H1 (cell line): ENCODE data around the gene ERC1. TPM values are rescaled to one million over a fixed set of nuclear protein-coding genes. Genes with fewer than 3 reads are reported as not detected.

Experiments
- CTCF ChIA-PET: fragments of 300-600 bp; sonication (Branson Sonifier 250); formaldehyde crosslinking; loops from one replicate; lab custom pipeline; 2021; ENCODE audit not compliant: partially characterized antibody; lab: Charles Lee
- POLR2A ChIA-PET: fragments of 300-600 bp; sonication (Branson Sonifier 250); formaldehyde crosslinking; loops from one replicate; lab custom pipeline; 2021; ENCODE audit warnings: inconsistent platforms; ENCODE audit not compliant: partially characterized antibody; lab: Charles Lee
- DNase-seq, 2 experiments: peaks; one replicate each; pipeline versions ENCODE4 v3.0.0 to v3.0.0-alpha.2; 2010 to 2022; ENCODE audit warnings: low spot score in 2 of 2, low read depth in 1 of 2, mixed read lengths in 1 of 2
- FAIRE-seq: peaks from 2 replicates; lab custom pipeline; 2011; peaks lifted over from hg19 to GRCh38; lab: Jason Lieb, UNC
- H2AFZ ChIP-seq: 2 replicates; pipeline ENCODE4 v1.8.1; 2012; ENCODE audit warnings: low read length, inconsistent platforms
- H2AK5ac ChIP-seq: 2 replicates; pipeline ENCODE4 v1.6.1; 2013; ENCODE audit warnings: low read depth, low read length
- H2BK120ac ChIP-seq: replicated peaks from 2 replicates; pipeline ENCODE3; 2013; ENCODE audit warnings: low read depth, low read length, inconsistent platforms
- H2BK12ac ChIP-seq: 2 replicates; pipeline ENCODE4 v1.6.1; 2013; ENCODE audit warnings: low read depth, low read length
- H2BK15ac ChIP-seq: 2 replicates; pipeline ENCODE4 v1.6.1; 2013; ENCODE audit warnings: low read length
- H2BK20ac ChIP-seq: 2 replicates; pipeline ENCODE4 v1.6.1; 2013; ENCODE audit warnings: low read length
- H2BK5ac ChIP-seq: 2 replicates; pipeline ENCODE4 v1.6.1; 2013; ENCODE audit warnings: low read depth, low read length
- H3K14ac ChIP-seq: 2 replicates; pipeline ENCODE4 v1.6.1; 2013; ENCODE audit warnings: inconsistent platforms; ENCODE audit not compliant: insufficient read length
- H3K18ac ChIP-seq: 2 replicates; pipeline ENCODE4 v1.6.1; 2013; ENCODE audit warnings: low read length; ENCODE audit errors: extremely low read depth
- H3K23ac ChIP-seq: 2 replicates; pipeline ENCODE4 v1.6.1; 2013; ENCODE audit warnings: inconsistent platforms; ENCODE audit not compliant: insufficient read length
- H3K23me2 ChIP-seq: 2 replicates; pipeline ENCODE4 v1.6.1; 2013; ENCODE audit warnings: low read depth, low read length
- H3K27ac ChIP-seq: 2 replicates; pipeline ENCODE4 v1.6.1; 2011; ENCODE audit warnings: low read depth, low read length, inconsistent platforms
- H3K27me3 ChIP-seq, 4 experiments: replicated peaks in 1 of 4; 1 replicate in 1 of 4; 2 replicates in 3 of 4; pipeline versions ENCODE4 v1.6.1 to v1.8.1; 2011 to 2013; ENCODE audit warnings: low read length in 3 of 4, mild to moderate bottlenecking in 3 of 4, inconsistent platforms in 2 of 4, mixed read lengths in 2 of 4, moderate library complexity in 1 of 4; ENCODE audit not compliant: control insufficient read depth in 3 of 4, insufficient read depth in 3 of 4; ENCODE audit errors: extremely low read depth in 1 of 4
- H3K36me3 ChIP-seq, 4 experiments: 2 replicates each; pipeline versions ENCODE4 v1.6.1 to v1.8.1; 2011 to 2013; ENCODE audit warnings: mild to moderate bottlenecking in 4 of 4, low read length in 3 of 4, moderate library complexity in 2 of 4, control low read depth in 1 of 4, inconsistent platforms in 1 of 4; ENCODE audit not compliant: insufficient read depth in 4 of 4, control insufficient read depth in 2 of 4
- H3K4ac ChIP-seq: replicated peaks from 2 replicates; pipeline ENCODE3; 2013; ENCODE audit warnings: low read length, low read depth, mixed read lengths, inconsistent platforms; ENCODE audit not compliant: insufficient read length
- H3K4me1 ChIP-seq, 4 experiments: replicated peaks in 1 of 4; 1 replicate in 1 of 4; 2 replicates in 3 of 4; pipeline versions ENCODE4 v1.6.1 to v1.8.1; 2011 to 2013; ENCODE audit warnings: low read length in 3 of 4, inconsistent platforms in 2 of 4, mixed read lengths in 1 of 4; ENCODE audit not compliant: insufficient read depth in 4 of 4, control insufficient read depth in 3 of 4
- H3K4me2 ChIP-seq, 2 experiments: 2 replicates each; pipeline versions ENCODE4 v1.6.1 to v1.8.1; 2011 to 2013; ENCODE audit warnings: low read depth in 2 of 2, low read length in 2 of 2, control low read depth in 1 of 2, inconsistent platforms in 1 of 2, mild to moderate bottlenecking in 1 of 2; ENCODE audit not compliant: insufficient read depth in 1 of 2
- H3K4me3 ChIP-seq, 4 experiments: fragments of 200-600, 300-600 bp in 1 of 4; sonication (generic), shearing (Covaris generic), sonication (Bioruptor Twin) in 1 of 4; 2 replicates each; pipeline versions ENCODE4 v1.5.1 to v1.8.1; 2011 to 2016; ENCODE audit warnings: low read length in 4 of 4, low read depth in 3 of 4, control low read depth in 2 of 4, inconsistent platforms in 2 of 4, mild to moderate bottlenecking in 2 of 4, mixed read lengths in 1 of 4, moderate library complexity in 1 of 4; ENCODE audit not compliant: insufficient read depth in 2 of 4; ENCODE audit errors: extremely low read depth in 1 of 4
- H3K56ac ChIP-seq: replicated peaks from 2 replicates; pipeline ENCODE3; 2013; ENCODE audit warnings: low read depth, mild to moderate bottlenecking, mixed read lengths, low read length, inconsistent platforms; ENCODE audit not compliant: insufficient read length
- H3K79me1 ChIP-seq: 2 replicates; pipeline ENCODE4 v1.6.1; 2013; ENCODE audit warnings: low read depth, low read length, control low read depth
- H3K79me2 ChIP-seq, 2 experiments: 2 replicates each; pipeline versions ENCODE4 v1.6.1 to v1.8.1; 2012 to 2013; ENCODE audit warnings: low read length in 2 of 2, mild to moderate bottlenecking in 2 of 2, inconsistent platforms in 1 of 2; ENCODE audit not compliant: insufficient read depth in 2 of 2, control insufficient read depth in 1 of 2
- H3K9ac ChIP-seq, 4 experiments: replicated peaks in 1 of 4; 1 replicate in 1 of 4; 2 replicates in 3 of 4; pipeline versions ENCODE4 v1.6.1 to v1.8.1; 2011 to 2013; ENCODE audit warnings: low read depth in 3 of 4, low read length in 3 of 4, control low read depth in 2 of 4, mild to moderate bottlenecking in 2 of 4, moderate library complexity in 2 of 4, inconsistent platforms in 1 of 4; ENCODE audit errors: extremely low read depth in 1 of 4
- H3K9me3 ChIP-seq, 2 experiments: 2 replicates each; pipeline versions ENCODE4 v1.6.1 to v1.8.1; 2012 to 2013; ENCODE audit warnings: mild to moderate bottlenecking in 2 of 2, moderate library complexity in 2 of 2, control low read depth in 1 of 2, inconsistent platforms in 1 of 2, low read depth in 1 of 2, low read length in 1 of 2, mixed read lengths in 1 of 2; ENCODE audit not compliant: insufficient read depth in 2 of 2
- H4K20me1 ChIP-seq, 2 experiments: replicated peaks in 1 of 2; 2 replicates each; pipeline versions ENCODE3 to v1.8.1; 2011 to 2013; ENCODE audit warnings: inconsistent platforms in 2 of 2, low read length in 2 of 2, mild to moderate bottlenecking in 1 of 2; ENCODE audit not compliant: insufficient read depth in 2 of 2, control insufficient read depth in 1 of 2
- H4K5ac ChIP-seq: 2 replicates; pipeline ENCODE4 v1.6.1; 2013; ENCODE audit warnings: low read length, low read depth, mixed read lengths, inconsistent platforms; ENCODE audit not compliant: insufficient read length
- H4K8ac ChIP-seq: 2 replicates; pipeline ENCODE4 v1.8.0; 2013; ENCODE audit warnings: mild to moderate bottlenecking, moderate library complexity, low read length, inconsistent platforms; ENCODE audit not compliant: insufficient read depth; ENCODE audit errors: extremely low read depth
- H4K91ac ChIP-seq: replicated peaks from 2 replicates; pipeline ENCODE3; 2013; ENCODE audit warnings: low read length, mixed read lengths, inconsistent platforms; ENCODE audit not compliant: insufficient read length
- CBX5 ChIP-seq: fragments of 300-800, 300-1000 bp; sonication (generic); IDR thresholded peaks from 2 replicates; pipeline ENCODE4 v1.7.1; 2016; ENCODE audit warnings: antibody characterized with exemption, low read length, low read depth
- CHD1 ChIP-seq: IDR thresholded peaks from 2 replicates; pipeline ENCODE4 v1.6.1; 2012; ENCODE audit warnings: low read depth, low read length, improper control_type of control experiment
- CTCF ChIP-seq, 3 experiments: IDR thresholded peaks; 1 replicate in 2 of 3; 2 replicates in 1 of 3; pipeline versions ENCODE4 v1.5.1 to v1.6.1; 2011; ENCODE audit warnings: low read length in 3 of 3, mild to moderate bottlenecking in 3 of 3, inconsistent platforms in 2 of 3, low read depth in 1 of 3, moderate library complexity in 1 of 3; ENCODE audit not compliant: insufficient read depth in 1 of 3; ENCODE audit errors: control extremely low read depth in 1 of 3
- EP300 ChIP-seq, 2 experiments: IDR thresholded peaks; 1 replicate in 1 of 2; 2 replicates in 1 of 2; pipeline ENCODE4 v1.6.1; 2011 to 2012; ENCODE audit warnings: low read depth in 2 of 2, low read length in 2 of 2, mild to moderate bottlenecking in 2 of 2, borderline replicate concordance in 1 of 2, inconsistent platforms in 1 of 2, moderate library complexity in 1 of 2
- KDM1A ChIP-seq: fragments of 200-600, 300-600 bp; sonication (generic); IDR thresholded peaks from 2 replicates; pipeline ENCODE4 v1.7.1; 2016; ENCODE audit warnings: mild to moderate bottlenecking, low read length, borderline replicate concordance
- MAX ChIP-seq: IDR thresholded peaks from 2 replicates; pipeline ENCODE4 v1.6.1; 2012; ENCODE audit warnings: inconsistent platforms
- NANOG ChIP-seq: IDR thresholded peaks from 2 replicates; pipeline ENCODE4 v1.6.1; 2011; ENCODE audit warnings: low read length, low read depth, mild to moderate bottlenecking, inconsistent platforms; ENCODE audit not compliant: insufficient read depth, poor library complexity, severe bottlenecking
- NRF1 ChIP-seq: IDR thresholded peaks from 2 replicates; pipeline ENCODE4 v1.6.1; 2011; ENCODE audit warnings: mild to moderate bottlenecking, low read depth, low read length, improper control_type of control experiment
- POLR2A ChIP-seq, 2 experiments: IDR thresholded peaks; 1 replicate in 1 of 2; 2 replicates in 1 of 2; pipeline ENCODE4 v1.6.1; 2011; ENCODE audit warnings: low read depth in 2 of 2, low read length in 2 of 2, mild to moderate bottlenecking in 2 of 2; ENCODE audit errors: control extremely low read depth in 1 of 2
- SAP30 ChIP-seq: fragments of 300-600 bp; sonication (generic); IDR thresholded peaks from 2 replicates; pipeline ENCODE4 v1.7.1; 2012; ENCODE audit warnings: low read length, moderate library complexity, mild to moderate bottlenecking, inconsistent platforms; ENCODE audit not compliant: insufficient read depth, insufficient replicate concordance
- SUZ12 ChIP-seq: fragments of 200-600 bp; sonication (generic); IDR thresholded peaks from 2 replicates; pipeline ENCODE4 v1.6.1; 2012; ENCODE audit warnings: mild to moderate bottlenecking, inconsistent platforms, low read length, moderate library complexity, mixed read lengths
- WGBS, 2 experiments: shearing (Covaris generic) in 1 of 2; methylation state at CpG; one replicate each; pipeline versions ENCODE4 v1.1.6 to v1.1.7; 2013 to 2015; ENCODE audit warnings: low lambda C conversion rate in 2 of 2, mixed read lengths in 2 of 2, inconsistent platforms in 1 of 2, low coverage in 1 of 2, missing lambda C conversion rate in 1 of 2; ENCODE audit not compliant: insufficient replicate concordance in 2 of 2, insufficient coverage in 1 of 2, insufficient read length in 1 of 2; ENCODE audit errors: extremely low coverage in 1 of 2, missing lambda C conversion rate in 1 of 2; 5-methylcytosine and 5-hydroxymethylcytosine counted together
- polyA plus RNA-seq, 7 experiments: library from polyadenylated mRNA; depleted of rRNA in 3 of 7; stranded (reverse) in 5 of 7; unstranded in 2 of 7; fragments of >200 nt in 5 of 7; fragments of 200-250 nt in 2 of 7; gene quantifications; 1 replicate in 5 of 7; 2 replicates in 1 of 7; 4 replicates in 1 of 7; pipeline versions ENCODE4 v1.2.1 to v1.2.3, GENCODE V29; 2011 to 2013; ENCODE audit warnings: missing spikeins in 2 of 7, mixed read lengths in 2 of 7
- total RNA-seq: library from RNA; stranded (reverse); fragmentation: NEBNext Ultra II Directional; extraction: Animal tissue kit (Norgen Biotek cat#: 25700); gene quantifications from 2 replicates; pipeline ENCODE4 v1.2.1, GENCODE V29; 2021

The ERC1 gene
- total and polyA plus RNA-seq, 2 of the 8 experiments (the other 6 are each of a cell fraction or from before 2014, with no cell fraction given): 7.8 to 45.7 TPM

- H2BK5ac ChIP-seq: no peak overlapping the region
- no peak overlapping the region for H3K18ac ChIP-seq
- no peak overlapping the region for H3K4ac ChIP-seq
- H3K79me2 ChIP-seq: no peaks in the 10 kb centered on the region
- H3K4me2 ChIP-seq: no peak overlapping the region
- H3K23ac ChIP-seq: no peak overlapping the region
- H3K23me2 ChIP-seq: no peaks in the 10 kb centered on the region
- ChIA-PET CTCF (interaction anchor here (1.7 to 3.4 kb wide), 2 partner anchors 9 to 238 kb away, joined by 6 to 16 read pairs; no protein-coding TSS in a partner anchor), POLR2A (interaction anchor here (0.8 kb wide), 1 partner anchor 12 kb away, joined by 3 read pairs; no protein-coding TSS in a partner anchor)
- H3K27me3 ChIP-seq: no peaks in the 10 kb centered on the region
- no peak overlapping the region for H3K56ac ChIP-seq
- no peak overlapping the region for H2BK12ac ChIP-seq
- H3K27ac ChIP-seq: no peak overlapping the region
- DNase-seq (no peak), FAIRE-seq (no peak)
- H4K91ac ChIP-seq: no peak overlapping the region
- H2BK120ac ChIP-seq: no peak overlapping the region
- no peak overlapping the region for H4K8ac ChIP-seq
- no peak overlapping the region for H3K9ac ChIP-seq
- H3K4me3 ChIP-seq: no peak overlapping the region
- H3K36me3 ChIP-seq: no peaks in the 10 kb centered on the region
- H3K14ac ChIP-seq: no peak overlapping the region
- peaks cover 0 to under 1% of the 10 kb centered on the region in 2 experiments for H4K20me1 ChIP-seq
- no peak overlapping the region for H2BK20ac ChIP-seq
- H2AK5ac ChIP-seq: no peak overlapping the region
- no peaks in the 10 kb centered on the region for H3K79me1 ChIP-seq
- H2BK15ac ChIP-seq: no peak overlapping the region
- 93 to 100% methylated on average over 1 to 2 of the region's 2 CpGs for WGBS, 2 experiments
- H3K4me1 ChIP-seq: no peaks in the 10 kb centered on the region
- H4K5ac ChIP-seq: no peak overlapping the region
- no peak overlapping the region for H2AFZ ChIP-seq
- no peaks in the 10 kb centered on the region for H3K9me3 ChIP-seq
- no peak for TF ChIP-seq CHD1
- no peak for TF ChIP-seq POLR2A (IDR thresholded peaks at IDR 0.05; ENCODE audit: control extremely low read depth in 1 of 2, low read depth in 2 of 2, low read length in 2 of 2)
- TF ChIP-seq SUZ12: no peak
- TF ChIP-seq MAX: no peak
- no peak for TF ChIP-seq KDM1A
- no peak for TF ChIP-seq NANOG
- TF ChIP-seq SAP30: no peak
- TF ChIP-seq NRF1: no peak
- TF ChIP-seq CBX5: no peak
- no peak for TF ChIP-seq CTCF (IDR thresholded peaks at IDR 0.05; ENCODE audit: control extremely low read depth in 1 of 3, insufficient read depth in 1 of 3, low read depth in 1 of 3, low read length in 3 of 3)
- no peak for TF ChIP-seq EP300 (IDR thresholded peaks at IDR 0.05; ENCODE audit: borderline replicate concordance in 1 of 2, low read depth in 2 of 2, low read length in 2 of 2)
These were observed 365.3 kb downstream of the ERC1 start for GRCh38 chr12:1356285-1356684.
